Measurements from ENCODE around the gene C1orf21.

C1orf21 gene

DNA sequence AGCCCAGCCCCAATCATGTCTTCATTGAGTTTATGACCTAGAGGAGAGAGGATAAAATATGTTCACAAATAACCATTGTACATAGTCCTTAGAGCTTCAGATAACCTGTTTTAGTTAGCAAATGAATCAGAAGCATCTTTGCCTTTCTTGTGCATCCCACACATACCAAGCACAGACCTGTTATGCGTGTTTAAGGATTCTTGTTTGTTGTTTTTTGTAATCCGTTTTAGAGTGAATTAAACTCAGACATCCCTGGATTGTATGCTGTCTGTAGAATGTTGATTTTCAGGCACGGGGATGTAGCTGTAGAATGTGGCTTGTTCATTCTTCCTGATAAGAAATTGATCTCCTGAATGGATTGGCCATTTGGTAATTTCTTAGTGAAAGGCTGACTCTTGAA is 232.0 kb downstream of the C1orf21 start:
- ATAC-seq, result no peak
- no peak for TF ChIP-seq CSDC2 (CRISPR knock-in tag; IDR thresholded peaks at IDR 0.05)
- TF ChIP-seq ESRRG (CRISPR knock-in tag; IDR thresholded peaks at IDR 0.05), result no peak
- TF ChIP-seq ZC3H10 (CRISPR knock-in tag; IDR thresholded peaks at IDR 0.05), result no peak
- no peak for TF ChIP-seq ZNF565 (CRISPR knock-in tag; conservative IDR thresholded peaks at IDR 0.05; ENCODE audit: low read depth)
- no peak for TF ChIP-seq BACH2 (CRISPR knock-in tag; IDR thresholded peaks at IDR 0.05; ENCODE audit: borderline replicate concordance)
- TF ChIP-seq TCF4 (CRISPR knock-in tag; IDR thresholded peaks at IDR 0.05; ENCODE audit: borderline replicate concordance), result no peak
- TF ChIP-seq RARB (CRISPR knock-in tag; IDR thresholded peaks at IDR 0.05), result no peak
- TF ChIP-seq ISL1 (CRISPR knock-in tag; IDR thresholded peaks at IDR 0.05), result no peak

DNA sequence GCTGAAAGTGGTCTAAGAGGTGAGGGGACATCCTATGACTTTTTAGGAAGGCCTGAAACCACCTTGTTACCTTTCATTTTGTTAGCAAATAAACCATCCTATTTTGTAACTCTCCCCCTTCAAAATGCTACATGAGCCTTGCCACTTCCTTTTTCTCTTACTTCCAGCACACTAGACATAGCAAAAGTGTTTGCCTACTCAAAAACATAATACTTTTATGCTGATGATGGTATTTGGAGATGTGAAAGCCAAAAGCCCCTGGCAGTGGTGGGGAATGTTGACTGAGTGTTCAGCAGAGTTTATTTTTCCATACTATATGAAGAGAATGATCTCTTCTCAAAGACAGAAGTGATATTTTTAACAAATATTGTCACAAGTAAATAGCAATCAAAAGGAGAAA is 233.6 kb downstream of the C1orf21 start:
- ATAC-seq, result no peak
- TF ChIP-seq TOX (CRISPR knock-in tag; IDR thresholded peaks at IDR 0.05; ENCODE audit: borderline replicate concordance), result no peak
- no peak for TF ChIP-seq ARNTL (CRISPR knock-in tag; IDR thresholded peaks at IDR 0.05; ENCODE audit: borderline replicate concordance, low read depth)
- no peak for TF ChIP-seq TCF4 (CRISPR knock-in tag; IDR thresholded peaks at IDR 0.05; ENCODE audit: borderline replicate concordance)
- TF ChIP-seq, protein P1, sequence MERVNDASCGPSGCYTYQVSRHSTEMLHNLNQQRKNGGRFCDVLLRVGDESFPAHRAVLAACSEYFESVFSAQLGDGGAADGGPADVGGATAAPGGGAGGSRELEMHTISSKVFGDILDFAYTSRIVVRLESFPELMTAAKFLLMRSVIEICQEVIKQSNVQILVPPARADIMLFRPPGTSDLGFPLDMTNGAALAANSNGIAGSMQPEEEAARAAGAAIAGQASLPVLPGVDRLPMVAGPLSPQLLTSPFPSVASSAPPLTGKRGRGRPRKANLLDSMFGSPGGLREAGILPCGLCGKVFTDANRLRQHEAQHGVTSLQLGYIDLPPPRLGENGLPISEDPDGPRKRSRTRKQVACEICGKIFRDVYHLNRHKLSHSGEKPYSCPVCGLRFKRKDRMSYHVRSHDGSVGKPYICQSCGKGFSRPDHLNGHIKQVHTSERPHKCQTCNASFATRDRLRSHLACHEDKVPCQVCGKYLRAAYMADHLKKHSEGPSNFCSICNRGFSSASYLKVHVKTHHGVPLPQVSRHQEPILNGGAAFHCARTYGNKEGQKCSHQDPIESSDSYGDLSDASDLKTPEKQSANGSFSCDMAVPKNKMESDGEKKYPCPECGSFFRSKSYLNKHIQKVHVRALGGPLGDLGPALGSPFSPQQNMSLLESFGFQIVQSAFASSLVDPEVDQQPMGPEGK (CRISPR knock-in tag; IDR thresholded peaks at IDR 0.05; ENCODE audit: borderline replicate concordance), result no peak
- no peak for TF ChIP-seq SNAI2 (CRISPR knock-in tag; IDR thresholded peaks at IDR 0.05)
- TF ChIP-seq ZFP30 (CRISPR knock-in tag; IDR thresholded peaks at IDR 0.05), result no peak
- TF ChIP-seq BACH2 (CRISPR knock-in tag; IDR thresholded peaks at IDR 0.05; ENCODE audit: borderline replicate concordance), result no peak
- no peak for TF ChIP-seq RARB (CRISPR knock-in tag; IDR thresholded peaks at IDR 0.05)
- TF ChIP-seq ZNF565 (CRISPR knock-in tag; conservative IDR thresholded peaks at IDR 0.05; ENCODE audit: low read depth), result no peak
- TF ChIP-seq PPARA (CRISPR knock-in tag; IDR thresholded peaks at IDR 0.05; ENCODE audit: borderline replicate concordance), result no peak

DNA sequence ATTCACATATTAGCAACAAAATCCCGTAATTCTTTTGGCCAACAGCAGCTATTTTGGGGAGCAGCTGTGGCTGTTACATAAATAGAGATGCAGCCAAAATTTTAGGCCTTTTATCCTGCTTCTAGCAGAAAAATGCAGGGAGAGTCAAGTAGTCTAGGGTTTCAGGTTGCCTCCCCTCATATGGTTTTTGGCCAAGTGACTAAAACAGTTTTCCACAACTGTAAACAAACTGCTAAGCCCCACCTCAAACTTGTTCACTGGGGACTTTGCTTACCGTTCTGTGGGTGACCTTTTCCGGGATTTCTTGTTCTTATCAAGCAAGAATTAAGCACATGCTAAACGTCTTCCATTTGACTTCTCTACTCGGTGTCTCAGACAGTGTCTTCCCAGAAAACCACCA is 234.4 kb downstream of the C1orf21 start:
- ATAC-seq, result no peak
- TF ChIP-seq ZFP3 (CRISPR knock-in tag; IDR thresholded peaks at IDR 0.05), result no peak
- no peak for TF ChIP-seq ZC3H10 (CRISPR knock-in tag; IDR thresholded peaks at IDR 0.05)
- no peak for TF ChIP-seq ARNTL (CRISPR knock-in tag; IDR thresholded peaks at IDR 0.05; ENCODE audit: borderline replicate concordance, low read depth)
- TF ChIP-seq SNAI2 (CRISPR knock-in tag; IDR thresholded peaks at IDR 0.05), result no peak
- TF ChIP-seq, protein P1 (CRISPR knock-in tag; IDR thresholded peaks at IDR 0.05; ENCODE audit: borderline replicate concordance), result no peak
- TF ChIP-seq, protein P2, sequence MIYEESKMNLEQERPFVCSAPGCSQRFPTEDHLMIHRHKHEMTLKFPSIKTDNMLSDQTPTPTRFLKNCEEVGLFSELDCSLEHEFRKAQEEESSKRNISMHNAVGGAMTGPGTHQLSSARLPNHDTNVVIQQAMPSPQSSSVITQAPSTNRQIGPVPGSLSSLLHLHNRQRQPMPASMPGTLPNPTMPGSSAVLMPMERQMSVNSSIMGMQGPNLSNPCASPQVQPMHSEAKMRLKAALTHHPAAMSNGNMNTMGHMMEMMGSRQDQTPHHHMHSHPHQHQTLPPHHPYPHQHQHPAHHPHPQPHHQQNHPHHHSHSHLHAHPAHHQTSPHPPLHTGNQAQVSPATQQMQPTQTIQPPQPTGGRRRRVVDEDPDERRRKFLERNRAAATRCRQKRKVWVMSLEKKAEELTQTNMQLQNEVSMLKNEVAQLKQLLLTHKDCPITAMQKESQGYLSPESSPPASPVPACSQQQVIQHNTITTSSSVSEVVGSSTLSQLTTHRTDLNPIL (CRISPR knock-in tag; IDR thresholded peaks at IDR 0.05; ENCODE audit: low read depth), result no peak
- no peak for TF ChIP-seq BACH2 (CRISPR knock-in tag; IDR thresholded peaks at IDR 0.05; ENCODE audit: borderline replicate concordance)
- no peak for TF ChIP-seq OSR1 (CRISPR knock-in tag; IDR thresholded peaks at IDR 0.05)
- no peak for TF ChIP-seq PPARA (CRISPR knock-in tag; IDR thresholded peaks at IDR 0.05; ENCODE audit: borderline replicate concordance)
- TF ChIP-seq, protein P3, sequence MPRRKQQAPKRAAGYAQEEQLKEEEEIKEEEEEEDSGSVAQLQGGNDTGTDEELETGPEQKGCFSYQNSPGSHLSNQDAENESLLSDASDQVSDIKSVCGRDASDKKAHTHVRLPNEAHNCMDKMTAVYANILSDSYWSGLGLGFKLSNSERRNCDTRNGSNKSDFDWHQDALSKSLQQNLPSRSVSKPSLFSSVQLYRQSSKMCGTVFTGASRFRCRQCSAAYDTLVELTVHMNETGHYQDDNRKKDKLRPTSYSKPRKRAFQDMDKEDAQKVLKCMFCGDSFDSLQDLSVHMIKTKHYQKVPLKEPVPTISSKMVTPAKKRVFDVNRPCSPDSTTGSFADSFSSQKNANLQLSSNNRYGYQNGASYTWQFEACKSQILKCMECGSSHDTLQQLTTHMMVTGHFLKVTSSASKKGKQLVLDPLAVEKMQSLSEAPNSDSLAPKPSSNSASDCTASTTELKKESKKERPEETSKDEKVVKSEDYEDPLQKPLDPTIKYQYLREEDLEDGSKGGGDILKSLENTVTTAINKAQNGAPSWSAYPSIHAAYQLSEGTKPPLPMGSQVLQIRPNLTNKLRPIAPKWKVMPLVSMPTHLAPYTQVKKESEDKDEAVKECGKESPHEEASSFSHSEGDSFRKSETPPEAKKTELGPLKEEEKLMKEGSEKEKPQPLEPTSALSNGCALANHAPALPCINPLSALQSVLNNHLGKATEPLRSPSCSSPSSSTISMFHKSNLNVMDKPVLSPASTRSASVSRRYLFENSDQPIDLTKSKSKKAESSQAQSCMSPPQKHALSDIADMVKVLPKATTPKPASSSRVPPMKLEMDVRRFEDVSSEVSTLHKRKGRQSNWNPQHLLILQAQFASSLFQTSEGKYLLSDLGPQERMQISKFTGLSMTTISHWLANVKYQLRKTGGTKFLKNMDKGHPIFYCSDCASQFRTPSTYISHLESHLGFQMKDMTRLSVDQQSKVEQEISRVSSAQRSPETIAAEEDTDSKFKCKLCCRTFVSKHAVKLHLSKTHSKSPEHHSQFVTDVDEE (CRISPR knock-in tag; IDR thresholded peaks at IDR 0.05), result no peak

DNA sequence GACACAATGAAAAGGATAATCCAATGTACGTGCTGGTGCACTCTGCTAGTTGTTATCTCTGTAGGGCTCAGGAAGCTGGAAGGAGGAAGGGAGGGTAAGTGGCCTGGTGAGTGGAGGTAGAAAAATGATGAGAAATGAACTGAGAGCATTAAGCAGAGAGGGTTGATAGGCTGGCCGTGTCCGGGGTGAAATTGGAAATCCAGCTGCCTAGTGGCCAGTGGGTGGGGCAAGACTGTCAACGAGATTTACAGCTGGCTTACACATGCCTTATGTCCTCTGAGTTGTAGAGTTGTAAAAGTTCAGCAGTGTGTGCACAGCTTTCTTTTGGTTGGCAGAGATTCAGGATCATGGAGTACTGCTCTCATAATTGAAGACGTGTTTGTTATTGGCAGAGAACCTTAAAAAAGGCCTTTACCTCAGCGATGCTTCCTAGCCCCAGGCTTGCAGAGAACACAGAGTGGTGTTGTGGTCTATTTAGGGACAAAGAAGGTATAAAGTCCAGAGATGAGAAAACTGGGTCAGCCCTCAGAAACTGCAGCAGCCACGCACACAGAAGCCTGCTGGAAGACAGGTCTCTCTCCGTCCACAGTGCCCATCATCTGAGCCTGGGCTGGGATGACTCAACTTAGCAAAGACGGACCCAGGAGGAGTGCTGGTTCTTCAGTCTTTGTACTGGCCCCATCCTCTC is 235.5 kb downstream of the C1orf21 start:
- peak; percentile 82 for ATAC-seq
- no peak for TF ChIP-seq ZFP3 (CRISPR knock-in tag; IDR thresholded peaks at IDR 0.05)
- TF ChIP-seq, protein P3 (CRISPR knock-in tag; IDR thresholded peaks at IDR 0.05), result 0 out of 2 replicates have a peak, but pooled peaks have one; percentile 31
- 0 out of 2 replicates have a peak, but pooled peaks have one; percentile 57 for TF ChIP-seq ZNF70 (CRISPR knock-in tag; IDR thresholded peaks at IDR 0.05)
- peak; percentile 8; the same call in 1 of the 2 replicates for TF ChIP-seq SNAI2 (CRISPR knock-in tag; IDR thresholded peaks at IDR 0.05)
- peak; percentile 34; the same call in 1 of the 2 replicates for TF ChIP-seq TCF4 (CRISPR knock-in tag; IDR thresholded peaks at IDR 0.05; ENCODE audit: borderline replicate concordance)
- TF ChIP-seq, protein P1 (CRISPR knock-in tag; IDR thresholded peaks at IDR 0.05; ENCODE audit: borderline replicate concordance), result no peak
